H1 (cell line): Measurements from ENCODE around the gene RBMXL2. TPM values are rescaled to one million over a fixed set of nuclear protein-coding genes. Genes with fewer than 3 reads are reported as not detected.

ENCODE experiments used
- CHD2 ChIP-seq: IDR thresholded peaks from 2 replicates; pipeline ENCODE4 v1.6.1; 2012; ENCODE audit warnings: low read length, improper control_type of control experiment
- GABPA ChIP-seq: IDR thresholded peaks from 2 replicates; pipeline ENCODE4 v1.6.1; 2011; ENCODE audit warnings: mild to moderate bottlenecking, low read length, moderate library complexity, borderline replicate concordance; ENCODE audit not compliant: insufficient read depth
- JUN ChIP-seq: IDR thresholded peaks from 2 replicates; pipeline ENCODE4 v1.6.1; 2011; ENCODE audit warnings: low read depth, mild to moderate bottlenecking, improper control_type of control experiment, low read length
- NRF1 ChIP-seq: IDR thresholded peaks from 2 replicates; pipeline ENCODE4 v1.6.1; 2011; ENCODE audit warnings: mild to moderate bottlenecking, low read depth, low read length, improper control_type of control experiment
- TAF1 ChIP-seq: IDR thresholded peaks from 2 replicates; pipeline ENCODE4 v1.6.1; 2011; ENCODE audit warnings: mild to moderate bottlenecking, low read depth, low read length
- polyA plus RNA-seq, 7 experiments: library from polyadenylated mRNA; depleted of rRNA in 3 of 7; stranded (reverse) in 5 of 7; unstranded in 2 of 7; fragments of >200 nt in 5 of 7; fragments of 200-250 nt in 2 of 7; gene quantifications; 1 replicate in 5 of 7; 2 replicates in 1 of 7; 4 replicates in 1 of 7; pipeline versions ENCODE4 v1.2.1 to v1.2.3, GENCODE V29; 2011 to 2013; ENCODE audit warnings: missing spikeins in 2 of 7, mixed read lengths in 2 of 7
- total RNA-seq: library from RNA; stranded (reverse); fragmentation: NEBNext Ultra II Directional; extraction: Animal tissue kit (Norgen Biotek cat#: 25700); gene quantifications from 2 replicates; pipeline ENCODE4 v1.2.1, GENCODE V29; 2021
- TF ChIP-seq, protein P1 (sequence below): fragments of 300-600 bp; sonication (generic); IDR thresholded peaks from 2 replicates; pipeline ENCODE4 v1.7.1; 2012; ENCODE audit warnings: low read length, moderate library complexity, mild to moderate bottlenecking, inconsistent platforms; ENCODE audit not compliant: insufficient replicate concordance
- TF ChIP-seq, protein P2 (sequence below): IDR thresholded peaks from 2 replicates; pipeline ENCODE4 v1.6.1; 2012; ENCODE audit warnings: low read length, inconsistent platforms
- TF ChIP-seq, protein P3 (sequence below): IDR thresholded peaks from 2 replicates; pipeline ENCODE4 v1.6.1; 2012; ENCODE audit warnings: inconsistent platforms

RBMXL2 gene
- total and polyA plus RNA-seq, 2 of the 8 experiments (the other 6 are each of a cell fraction or from before 2014, with no cell fraction given), result not detected

DNA sequence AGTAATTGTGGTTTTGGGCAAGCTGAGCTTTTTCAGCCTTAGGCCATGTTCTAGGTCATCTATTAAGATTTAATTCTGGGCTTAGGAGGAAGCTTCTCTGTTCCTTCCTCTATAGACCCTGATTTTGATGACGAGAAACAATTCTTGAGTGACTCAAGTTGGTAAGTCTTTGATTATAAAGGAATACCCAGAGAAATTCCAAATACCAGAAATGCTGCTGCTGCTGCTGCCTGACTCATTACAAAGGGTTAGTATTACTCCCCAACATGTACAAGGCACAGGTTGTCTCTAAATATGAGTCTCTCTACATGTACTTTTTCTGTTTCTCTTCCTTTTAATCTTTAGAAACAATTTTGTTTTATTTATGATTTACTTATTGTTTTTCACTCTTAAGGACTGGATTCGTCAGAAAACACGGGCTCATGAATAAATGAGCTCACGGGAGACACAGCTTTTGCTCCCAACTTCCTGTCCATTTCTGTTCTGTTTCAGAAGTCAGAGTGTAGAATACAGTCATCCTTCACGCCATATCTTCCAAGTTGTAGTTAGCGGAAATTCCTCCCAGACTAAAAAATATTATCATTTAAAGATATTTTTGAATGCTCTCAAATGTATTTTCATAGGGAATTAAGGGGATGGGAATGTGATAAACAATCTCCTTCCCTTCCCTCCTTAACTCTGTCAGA, 31.8 kb upstream of the RBMXL2 start (continued):
- TF ChIP-seq, protein P1, sequence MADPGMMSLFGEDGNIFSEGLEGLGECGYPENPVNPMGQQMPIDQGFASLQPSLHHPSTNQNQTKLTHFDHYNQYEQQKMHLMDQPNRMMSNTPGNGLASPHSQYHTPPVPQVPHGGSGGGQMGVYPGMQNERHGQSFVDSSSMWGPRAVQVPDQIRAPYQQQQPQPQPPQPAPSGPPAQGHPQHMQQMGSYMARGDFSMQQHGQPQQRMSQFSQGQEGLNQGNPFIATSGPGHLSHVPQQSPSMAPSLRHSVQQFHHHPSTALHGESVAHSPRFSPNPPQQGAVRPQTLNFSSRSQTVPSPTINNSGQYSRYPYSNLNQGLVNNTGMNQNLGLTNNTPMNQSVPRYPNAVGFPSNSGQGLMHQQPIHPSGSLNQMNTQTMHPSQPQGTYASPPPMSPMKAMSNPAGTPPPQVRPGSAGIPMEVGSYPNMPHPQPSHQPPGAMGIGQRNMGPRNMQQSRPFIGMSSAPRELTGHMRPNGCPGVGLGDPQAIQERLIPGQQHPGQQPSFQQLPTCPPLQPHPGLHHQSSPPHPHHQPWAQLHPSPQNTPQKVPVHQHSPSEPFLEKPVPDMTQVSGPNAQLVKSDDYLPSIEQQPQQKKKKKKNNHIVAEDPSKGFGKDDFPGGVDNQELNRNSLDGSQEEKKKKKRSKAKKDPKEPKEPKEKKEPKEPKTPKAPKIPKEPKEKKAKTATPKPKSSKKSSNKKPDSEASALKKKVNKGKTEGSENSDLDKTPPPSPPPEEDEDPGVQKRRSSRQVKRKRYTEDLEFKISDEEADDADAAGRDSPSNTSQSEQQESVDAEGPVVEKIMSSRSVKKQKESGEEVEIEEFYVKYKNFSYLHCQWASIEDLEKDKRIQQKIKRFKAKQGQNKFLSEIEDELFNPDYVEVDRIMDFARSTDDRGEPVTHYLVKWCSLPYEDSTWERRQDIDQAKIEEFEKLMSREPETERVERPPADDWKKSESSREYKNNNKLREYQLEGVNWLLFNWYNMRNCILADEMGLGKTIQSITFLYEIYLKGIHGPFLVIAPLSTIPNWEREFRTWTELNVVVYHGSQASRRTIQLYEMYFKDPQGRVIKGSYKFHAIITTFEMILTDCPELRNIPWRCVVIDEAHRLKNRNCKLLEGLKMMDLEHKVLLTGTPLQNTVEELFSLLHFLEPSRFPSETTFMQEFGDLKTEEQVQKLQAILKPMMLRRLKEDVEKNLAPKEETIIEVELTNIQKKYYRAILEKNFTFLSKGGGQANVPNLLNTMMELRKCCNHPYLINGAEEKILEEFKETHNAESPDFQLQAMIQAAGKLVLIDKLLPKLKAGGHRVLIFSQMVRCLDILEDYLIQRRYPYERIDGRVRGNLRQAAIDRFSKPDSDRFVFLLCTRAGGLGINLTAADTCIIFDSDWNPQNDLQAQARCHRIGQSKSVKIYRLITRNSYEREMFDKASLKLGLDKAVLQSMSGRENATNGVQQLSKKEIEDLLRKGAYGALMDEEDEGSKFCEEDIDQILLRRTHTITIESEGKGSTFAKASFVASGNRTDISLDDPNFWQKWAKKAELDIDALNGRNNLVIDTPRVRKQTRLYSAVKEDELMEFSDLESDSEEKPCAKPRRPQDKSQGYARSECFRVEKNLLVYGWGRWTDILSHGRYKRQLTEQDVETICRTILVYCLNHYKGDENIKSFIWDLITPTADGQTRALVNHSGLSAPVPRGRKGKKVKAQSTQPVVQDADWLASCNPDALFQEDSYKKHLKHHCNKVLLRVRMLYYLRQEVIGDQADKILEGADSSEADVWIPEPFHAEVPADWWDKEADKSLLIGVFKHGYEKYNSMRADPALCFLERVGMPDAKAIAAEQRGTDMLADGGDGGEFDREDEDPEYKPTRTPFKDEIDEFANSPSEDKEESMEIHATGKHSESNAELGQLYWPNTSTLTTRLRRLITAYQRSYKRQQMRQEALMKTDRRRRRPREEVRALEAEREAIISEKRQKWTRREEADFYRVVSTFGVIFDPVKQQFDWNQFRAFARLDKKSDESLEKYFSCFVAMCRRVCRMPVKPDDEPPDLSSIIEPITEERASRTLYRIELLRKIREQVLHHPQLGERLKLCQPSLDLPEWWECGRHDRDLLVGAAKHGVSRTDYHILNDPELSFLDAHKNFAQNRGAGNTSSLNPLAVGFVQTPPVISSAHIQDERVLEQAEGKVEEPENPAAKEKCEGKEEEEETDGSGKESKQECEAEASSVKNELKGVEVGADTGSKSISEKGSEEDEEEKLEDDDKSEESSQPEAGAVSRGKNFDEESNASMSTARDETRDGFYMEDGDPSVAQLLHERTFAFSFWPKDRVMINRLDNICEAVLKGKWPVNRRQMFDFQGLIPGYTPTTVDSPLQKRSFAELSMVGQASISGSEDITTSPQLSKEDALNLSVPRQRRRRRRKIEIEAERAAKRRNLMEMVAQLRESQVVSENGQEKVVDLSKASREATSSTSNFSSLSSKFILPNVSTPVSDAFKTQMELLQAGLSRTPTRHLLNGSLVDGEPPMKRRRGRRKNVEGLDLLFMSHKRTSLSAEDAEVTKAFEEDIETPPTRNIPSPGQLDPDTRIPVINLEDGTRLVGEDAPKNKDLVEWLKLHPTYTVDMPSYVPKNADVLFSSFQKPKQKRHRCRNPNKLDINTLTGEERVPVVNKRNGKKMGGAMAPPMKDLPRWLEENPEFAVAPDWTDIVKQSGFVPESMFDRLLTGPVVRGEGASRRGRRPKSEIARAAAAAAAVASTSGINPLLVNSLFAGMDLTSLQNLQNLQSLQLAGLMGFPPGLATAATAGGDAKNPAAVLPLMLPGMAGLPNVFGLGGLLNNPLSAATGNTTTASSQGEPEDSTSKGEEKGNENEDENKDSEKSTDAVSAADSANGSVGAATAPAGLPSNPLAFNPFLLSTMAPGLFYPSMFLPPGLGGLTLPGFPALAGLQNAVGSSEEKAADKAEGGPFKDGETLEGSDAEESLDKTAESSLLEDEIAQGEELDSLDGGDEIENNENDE, result no peak
- TF ChIP-seq CHD2 (no peak), GABPA (no peak), JUN (no peak), NRF1 (no peak), TAF1 (no peak)
- TF ChIP-seq, protein P2, sequence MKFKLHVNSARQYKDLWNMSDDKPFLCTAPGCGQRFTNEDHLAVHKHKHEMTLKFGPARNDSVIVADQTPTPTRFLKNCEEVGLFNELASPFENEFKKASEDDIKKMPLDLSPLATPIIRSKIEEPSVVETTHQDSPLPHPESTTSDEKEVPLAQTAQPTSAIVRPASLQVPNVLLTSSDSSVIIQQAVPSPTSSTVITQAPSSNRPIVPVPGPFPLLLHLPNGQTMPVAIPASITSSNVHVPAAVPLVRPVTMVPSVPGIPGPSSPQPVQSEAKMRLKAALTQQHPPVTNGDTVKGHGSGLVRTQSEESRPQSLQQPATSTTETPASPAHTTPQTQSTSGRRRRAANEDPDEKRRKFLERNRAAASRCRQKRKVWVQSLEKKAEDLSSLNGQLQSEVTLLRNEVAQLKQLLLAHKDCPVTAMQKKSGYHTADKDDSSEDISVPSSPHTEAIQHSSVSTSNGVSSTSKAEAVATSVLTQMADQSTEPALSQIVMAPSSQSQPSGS, result no peak
- TF ChIP-seq, protein P3, sequence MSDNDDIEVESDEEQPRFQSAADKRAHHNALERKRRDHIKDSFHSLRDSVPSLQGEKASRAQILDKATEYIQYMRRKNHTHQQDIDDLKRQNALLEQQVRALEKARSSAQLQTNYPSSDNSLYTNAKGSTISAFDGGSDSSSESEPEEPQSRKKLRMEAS, result no peak
